NB4 (cell line): ENCODE results near the gene DYNC1H1.

ENCODE experiments used
- DNase-seq: peaks from one replicate; pipeline ENCODE4 v3.0.0; 2010; ENCODE audit warnings: low read depth
- H3K4me3 ChIP-seq: one replicate; pipeline ENCODE4 v1.5.1; 2011; ENCODE audit warnings: mild to moderate bottlenecking, low read depth, low read length, moderate library complexity
- CTCF ChIP-seq: IDR thresholded peaks from one replicate; pipeline ENCODE4 v1.5.1; 2012; ENCODE audit warnings: low read depth, low read length
- MYC ChIP-seq: IDR thresholded peaks from 2 replicates; pipeline ENCODE4 v1.6.1; 2011; ENCODE audit warnings: low read depth, low read length
- POLR2A ChIP-seq: IDR thresholded peaks from 2 replicates; pipeline ENCODE4 v1.6.1; 2011; ENCODE audit warnings: mild to moderate bottlenecking; ENCODE audit not compliant: insufficient read length; ENCODE audit errors: extremely low read depth
- TF ChIP-seq, protein P1 (sequence below): IDR thresholded peaks from 2 replicates; pipeline ENCODE4 v1.6.1; 2011; ENCODE audit warnings: low read depth, low read length

DYNC1H1 gene

DNA sequence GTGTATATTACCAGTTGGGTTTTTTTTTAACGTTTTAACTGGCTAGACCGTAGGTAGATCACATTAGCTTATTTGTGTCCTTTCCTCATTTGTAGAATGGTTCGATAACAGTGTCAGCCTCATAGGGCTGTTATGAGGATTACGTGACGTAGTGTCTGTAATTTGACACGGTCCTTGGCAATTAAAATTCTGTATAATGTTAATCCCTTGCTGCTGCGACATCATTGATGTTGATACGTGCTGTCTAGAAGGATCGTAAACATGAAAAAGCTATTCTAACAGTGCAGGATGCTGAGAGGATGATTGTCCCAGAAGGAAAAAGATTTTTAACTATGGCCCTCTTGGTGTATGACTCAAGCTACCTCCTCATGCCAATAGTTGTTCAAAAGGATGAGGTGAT, 71.5 kb downstream of the DYNC1H1 start:
- H3K4me3 ChIP-seq: no peak overlapping the region

DNA sequence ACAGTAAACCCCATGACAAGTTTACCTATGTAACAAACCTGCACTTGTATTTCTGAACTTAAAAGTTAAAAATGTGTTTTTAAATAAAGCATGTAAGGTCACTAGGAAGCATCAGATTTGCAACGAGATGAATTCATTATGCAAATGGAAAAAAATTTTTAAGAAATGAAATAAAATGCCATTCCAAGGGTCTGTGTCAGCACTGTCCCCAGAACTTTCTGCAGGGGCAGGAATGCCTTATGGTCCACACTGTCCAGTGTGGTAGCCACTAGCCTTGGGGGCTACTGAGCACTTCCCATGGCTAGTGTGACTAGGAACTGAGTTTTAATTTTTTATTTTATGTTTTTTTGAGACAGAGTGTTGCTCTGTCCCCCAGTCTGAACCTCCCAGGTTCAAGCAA, 73.3 kb downstream of the DYNC1H1 start:
- TF ChIP-seq, protein P1, sequence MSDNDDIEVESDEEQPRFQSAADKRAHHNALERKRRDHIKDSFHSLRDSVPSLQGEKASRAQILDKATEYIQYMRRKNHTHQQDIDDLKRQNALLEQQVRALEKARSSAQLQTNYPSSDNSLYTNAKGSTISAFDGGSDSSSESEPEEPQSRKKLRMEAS: no peak
- TF ChIP-seq CTCF (no peak), POLR2A (no peak), MYC (no peak)

More for the DNA sequence above, 71.5 kb downstream of the DYNC1H1 start:
- TF ChIP-seq POLR2A: no peak
- TF ChIP-seq CTCF: no peak
- TF ChIP-seq, protein P1: no peak
- TF ChIP-seq MYC: no peak
- no peak for DNase-seq

GRCh38 chr14:102039157-102039556, 74.8 kb downstream of the DYNC1H1 start:
- TF ChIP-seq CTCF: no peak
- TF ChIP-seq MYC: no peak
- TF ChIP-seq, protein P1: no peak
- TF ChIP-seq POLR2A: no peak
- no peak for DNase-seq
- no peak overlapping the region for H3K4me3 ChIP-seq

More for the DNA sequence above, 73.3 kb downstream of the DYNC1H1 start:
- H3K4me3 ChIP-seq: no peak overlapping the region
- DNase-seq: no peak

DNA sequence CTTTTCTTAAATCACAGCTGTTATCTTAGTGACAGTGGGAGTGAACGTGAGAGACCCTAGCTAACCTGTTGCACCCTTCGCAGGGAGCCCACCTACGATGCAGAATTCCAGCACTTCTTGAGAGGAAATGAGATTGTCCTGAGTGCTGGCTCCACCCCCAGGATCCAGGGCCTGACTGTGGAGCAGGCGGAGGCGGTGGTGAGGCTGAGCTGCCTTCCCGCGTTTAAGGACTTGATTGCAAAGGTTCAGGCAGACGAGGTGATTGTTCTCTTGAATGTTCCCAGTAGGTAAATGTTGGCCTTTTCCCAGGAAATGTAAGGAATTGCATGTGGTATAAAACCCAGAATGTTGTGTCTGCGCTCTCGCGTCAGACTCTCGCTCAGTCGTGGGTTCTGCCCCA, 75.8 kb downstream of the DYNC1H1 start:
- no peak for DNase-seq
- no peak overlapping the region for H3K4me3 ChIP-seq
- no peak for TF ChIP-seq MYC
- no peak for TF ChIP-seq CTCF
- TF ChIP-seq POLR2A: no peak
- TF ChIP-seq, protein P1: no peak

- H3K4me3 ChIP-seq: no peak overlapping the region
- DNase-seq: no peak
- TF ChIP-seq, protein P1: no peak
- TF ChIP-seq CTCF: no peak
- no peak for TF ChIP-seq POLR2A
- no peak for TF ChIP-seq MYC
Measured at GRCh38 chr14:102042699-102043098, 78.3 kb downstream of the DYNC1H1 start.

DNA sequence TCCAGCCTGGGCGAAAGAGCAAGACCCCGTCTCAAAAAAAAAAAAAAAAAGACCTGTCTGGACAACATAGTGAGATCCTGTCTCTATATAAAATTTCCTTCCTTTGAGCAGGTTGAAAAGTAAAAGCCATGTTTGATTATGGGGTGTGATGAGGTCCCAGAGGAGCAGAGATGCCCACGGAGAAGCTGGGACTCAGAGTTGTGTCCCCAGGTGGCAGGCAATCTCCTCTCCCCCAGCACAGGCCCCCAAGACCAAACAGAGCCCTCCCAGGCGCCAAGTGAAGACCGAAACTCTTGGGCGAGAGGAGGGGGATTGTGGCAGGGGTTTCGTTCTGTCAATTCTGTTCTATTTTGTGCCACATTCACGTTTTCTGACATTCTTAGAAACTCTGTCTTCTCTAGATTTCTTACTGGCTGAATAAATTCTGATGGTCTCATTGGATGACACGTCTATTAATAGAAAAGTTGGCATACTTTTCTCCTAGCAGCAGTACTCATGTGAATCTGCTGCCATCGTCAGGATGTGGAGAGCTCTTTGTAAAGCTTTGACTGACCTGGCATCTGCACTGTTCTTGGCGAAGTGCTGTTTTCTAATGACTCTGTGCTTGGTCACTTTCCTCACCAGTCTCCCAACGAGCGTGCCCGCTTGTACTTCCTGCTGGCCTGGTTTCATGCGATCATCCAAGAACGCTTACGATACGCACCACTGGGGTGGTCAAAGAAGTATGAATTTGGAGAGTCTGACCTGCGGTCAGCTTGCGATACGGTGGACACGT, 79.1 kb downstream of the DYNC1H1 start:
- TF ChIP-seq POLR2A (no peak), MYC (no peak), CTCF (no peak)
- TF ChIP-seq, protein P1: no peak
- DNase-seq: no peak
- H3K4me3 ChIP-seq: no peak overlapping the region
